ENCODE results near the gene KLHL3.

GRCh38 chr5:137733006-137733405 is 2.9 kb downstream of the KLHL3 start:
- TF ChIP-seq CTCF (tag by site-specific recombination; IDR thresholded peaks at IDR 0.05) (no peak), ZBTB44 (tag by site-specific recombination; IDR thresholded peaks at IDR 0.05) (no peak), ZBTB7A (tag by site-specific recombination; IDR thresholded peaks at IDR 0.05; ENCODE audit: low read depth) (no peak), ELK4 (IDR thresholded peaks at IDR 0.05; ENCODE audit: borderline replicate concordance, low read depth, low read length) (no peak), TRIM28 (IDR thresholded peaks at IDR 0.05; ENCODE audit: borderline replicate concordance, low read length) (no peak), ZNF121 (tag by site-specific recombination; IDR thresholded peaks at IDR 0.05) (no peak), ZNF132 (tag by site-specific recombination; IDR thresholded peaks at IDR 0.05; ENCODE audit: borderline replicate concordance) (no peak)
- TF ChIP-seq, protein P1, sequence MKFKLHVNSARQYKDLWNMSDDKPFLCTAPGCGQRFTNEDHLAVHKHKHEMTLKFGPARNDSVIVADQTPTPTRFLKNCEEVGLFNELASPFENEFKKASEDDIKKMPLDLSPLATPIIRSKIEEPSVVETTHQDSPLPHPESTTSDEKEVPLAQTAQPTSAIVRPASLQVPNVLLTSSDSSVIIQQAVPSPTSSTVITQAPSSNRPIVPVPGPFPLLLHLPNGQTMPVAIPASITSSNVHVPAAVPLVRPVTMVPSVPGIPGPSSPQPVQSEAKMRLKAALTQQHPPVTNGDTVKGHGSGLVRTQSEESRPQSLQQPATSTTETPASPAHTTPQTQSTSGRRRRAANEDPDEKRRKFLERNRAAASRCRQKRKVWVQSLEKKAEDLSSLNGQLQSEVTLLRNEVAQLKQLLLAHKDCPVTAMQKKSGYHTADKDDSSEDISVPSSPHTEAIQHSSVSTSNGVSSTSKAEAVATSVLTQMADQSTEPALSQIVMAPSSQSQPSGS (tag by site-specific recombination; IDR thresholded peaks at IDR 0.05; ENCODE audit: low read depth), result no peak
